GM19240 (cell line): ENCODE data around the gene IL10.

Experiments used
- DNase-seq: peaks from one replicate; pipeline ENCODE4 v3.0.0; 2011; ENCODE audit warnings: low spot score; ENCODE audit not compliant: insufficient read length

Gene IL10

DNA sequence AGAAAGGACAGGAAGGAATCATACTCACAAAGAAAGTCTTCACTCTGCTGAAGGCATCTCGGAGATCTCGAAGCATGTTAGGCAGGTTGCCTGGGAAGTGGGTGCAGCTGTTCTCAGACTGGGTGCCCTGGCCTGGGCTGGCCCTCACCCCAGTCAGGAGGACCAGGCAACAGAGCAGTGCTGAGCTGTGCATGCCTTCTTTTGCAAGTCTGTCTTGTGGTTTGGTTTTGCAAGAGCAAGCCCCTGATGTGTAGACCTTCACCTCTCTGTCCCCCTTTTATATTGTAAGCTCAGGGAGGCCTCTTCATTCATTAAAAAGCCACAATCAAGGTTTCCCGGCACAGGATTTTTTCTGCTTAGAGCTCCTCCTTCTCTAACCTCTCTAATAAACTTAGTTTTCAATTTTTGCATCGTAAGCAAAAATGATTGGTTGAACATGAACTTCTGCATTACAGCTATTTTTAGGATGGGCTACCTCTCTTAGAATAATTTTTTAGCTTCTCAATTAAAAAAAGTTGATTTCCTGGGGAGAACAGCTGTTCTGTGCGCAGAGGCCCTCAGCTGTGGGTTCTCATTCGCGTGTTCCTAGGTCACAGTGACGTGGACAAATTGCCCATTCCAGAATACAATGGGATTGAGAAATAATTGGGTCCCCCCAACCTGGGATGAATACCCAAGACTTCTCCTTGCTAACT, at the start of gene IL10:
IL10 (minus strand) TSS at position 252 of the 695 bp plus-strand sequence; CDS start at position 193, 59 bp downstream.
- no peak for DNase-seq

DNA sequence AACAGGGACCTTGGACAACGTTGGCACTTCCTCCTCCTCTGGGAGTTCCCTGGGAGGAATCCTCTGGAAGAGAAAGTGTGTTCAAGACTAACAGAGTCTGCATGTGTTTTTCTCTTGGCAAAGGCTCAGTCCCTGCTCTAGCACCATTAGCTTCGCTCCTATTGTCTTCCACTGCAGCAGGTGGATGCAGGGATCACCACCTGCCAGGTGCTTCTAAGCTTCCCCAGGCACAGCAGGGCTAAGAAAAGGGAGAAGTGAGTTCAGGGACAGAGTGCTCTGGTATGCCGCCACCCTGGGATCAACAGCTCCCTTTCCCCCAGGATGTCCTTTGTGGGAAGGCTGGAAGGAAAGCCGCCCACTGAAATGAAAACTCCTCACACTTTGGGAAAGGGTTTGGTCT, 49.2 kb upstream of the IL10 start:
- no peak for DNase-seq

DNA sequence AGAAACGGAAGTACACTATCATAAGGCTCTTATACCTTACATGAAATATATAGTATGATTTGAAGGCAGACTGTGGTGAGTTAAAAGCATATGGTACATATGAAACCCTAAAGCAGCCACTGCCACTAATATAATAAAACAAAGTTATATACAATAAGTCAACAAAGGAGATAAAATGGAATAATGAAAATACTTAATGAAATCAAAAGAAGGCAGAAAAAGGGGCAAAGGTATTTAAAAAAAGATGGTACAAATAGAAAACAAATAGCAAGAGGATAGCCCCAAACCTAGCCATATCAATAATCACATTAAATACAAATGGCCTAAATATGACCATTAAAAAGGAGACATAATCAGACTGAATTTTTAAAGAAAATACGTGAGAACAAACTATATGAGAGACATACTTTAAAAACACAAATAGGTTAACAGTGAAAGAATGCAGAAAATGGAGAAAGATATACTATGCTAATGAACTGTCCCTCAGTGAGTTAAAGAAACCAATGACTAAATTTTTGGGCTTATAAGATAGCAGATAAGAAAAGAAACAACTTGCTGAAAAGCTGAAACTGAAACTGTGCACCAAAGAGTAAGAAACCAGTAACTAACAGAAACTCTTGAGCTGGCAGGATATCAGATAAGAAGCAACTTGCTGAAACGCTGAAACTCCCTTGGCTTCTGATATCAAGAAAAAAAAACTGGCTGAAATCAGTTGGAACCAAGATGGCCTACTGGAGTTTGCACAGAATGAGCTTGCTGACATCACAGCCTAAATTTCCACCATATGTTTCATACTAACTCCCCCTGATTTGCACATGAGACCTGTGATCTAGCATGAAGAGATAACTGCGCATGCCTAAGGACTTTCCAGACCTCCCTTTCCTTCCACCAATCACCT, 44.3 kb upstream of the IL10 start:
- no peak for DNase-seq

DNA sequence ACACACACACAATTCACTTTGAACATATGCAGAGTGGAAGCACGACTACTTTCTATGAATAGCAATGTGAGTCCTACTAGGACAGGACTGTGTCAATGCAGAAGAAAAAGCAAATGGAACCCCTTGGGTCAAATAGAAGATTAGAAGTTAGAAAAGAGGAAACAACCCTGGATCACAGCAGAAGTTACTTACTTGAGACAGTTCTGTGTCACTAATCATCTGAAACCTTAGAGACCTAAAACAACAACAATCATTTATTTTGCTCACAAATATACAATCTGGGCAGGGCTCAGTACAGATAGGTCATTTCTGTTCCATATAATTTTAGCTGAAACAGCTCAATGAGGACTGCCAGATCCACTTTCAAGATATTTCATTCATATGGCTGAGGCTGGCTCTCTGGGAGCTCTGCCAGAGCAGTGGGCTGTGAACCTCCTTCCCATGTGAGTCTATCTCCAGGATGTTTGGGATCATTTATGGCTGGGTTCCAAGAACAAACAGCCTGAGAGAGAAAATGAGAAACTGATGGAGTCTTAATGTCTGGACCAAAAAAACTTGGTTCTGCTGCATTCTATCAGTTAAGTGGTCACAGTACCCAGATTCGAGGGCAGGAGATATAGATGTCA, 42.5 kb upstream of the IL10 start:
- no peak for DNase-seq

DNA sequence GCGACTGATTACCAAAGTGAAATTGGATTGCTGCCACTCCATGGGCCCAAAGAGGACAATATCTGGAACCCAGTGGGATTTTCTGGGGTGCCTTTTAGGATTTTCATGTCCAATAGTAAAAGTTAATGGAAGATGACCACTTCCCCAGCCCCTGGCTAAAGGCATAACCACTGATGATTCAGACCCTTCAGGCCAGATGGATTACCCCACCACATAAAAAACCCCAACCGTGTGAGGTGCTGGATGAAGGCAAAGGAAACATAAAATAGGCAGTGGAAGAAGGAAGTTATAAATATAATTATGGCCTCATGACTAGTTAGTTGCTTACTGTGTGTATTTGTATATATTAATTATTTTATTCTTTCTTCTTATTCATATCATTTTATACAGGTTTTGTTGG, 40.2 kb upstream of the IL10 start:
- DNase-seq: no peak

DNA sequence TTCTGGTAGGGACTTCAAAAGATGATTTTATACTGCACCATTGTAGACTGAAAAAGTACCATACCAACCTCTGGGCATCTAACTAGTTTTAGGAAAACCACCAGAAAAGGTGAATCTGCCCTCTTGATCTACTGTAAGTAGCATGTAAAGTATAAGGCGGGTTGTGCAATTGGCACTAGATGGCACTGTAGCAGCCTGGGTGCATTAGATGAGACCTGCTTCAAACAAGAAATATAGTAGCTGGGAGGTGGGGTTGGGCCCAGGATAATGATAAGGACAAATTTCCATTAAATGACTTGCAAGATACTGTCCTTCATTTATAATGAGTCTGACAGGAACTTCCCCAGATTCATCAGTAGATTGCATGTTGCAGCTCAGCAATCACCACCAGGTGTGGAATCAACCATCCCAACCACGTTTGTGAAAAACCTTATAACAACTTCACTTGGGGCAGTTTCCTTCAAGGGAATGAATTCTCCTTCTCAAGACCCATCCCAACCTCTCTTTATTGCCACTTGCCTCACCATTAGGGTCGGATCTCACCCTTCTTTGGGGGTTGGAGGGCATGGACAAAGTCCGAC, 37.3 kb upstream of the IL10 start:
- no peak for DNase-seq

DNA sequence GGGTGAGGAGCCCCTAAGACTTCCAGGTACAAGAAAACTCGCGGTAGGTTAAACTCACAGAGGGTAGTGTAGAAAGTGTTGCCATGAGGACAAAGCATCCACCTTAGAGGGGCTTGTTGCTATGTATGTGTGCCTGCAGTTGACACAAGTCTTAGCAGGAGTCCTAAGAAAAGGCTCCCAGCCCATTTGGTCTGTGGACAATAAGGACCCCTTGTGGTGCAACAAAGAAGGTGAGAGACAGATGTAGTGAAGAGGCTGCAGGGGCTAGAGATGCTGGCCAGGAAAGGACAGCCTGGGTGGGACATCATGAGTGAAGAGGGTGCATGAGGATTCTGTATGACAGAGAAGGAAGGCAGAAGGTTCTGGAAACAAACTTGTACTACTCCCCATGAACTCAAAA, 36.3 kb upstream of the IL10 start:
- no peak for DNase-seq

DNA sequence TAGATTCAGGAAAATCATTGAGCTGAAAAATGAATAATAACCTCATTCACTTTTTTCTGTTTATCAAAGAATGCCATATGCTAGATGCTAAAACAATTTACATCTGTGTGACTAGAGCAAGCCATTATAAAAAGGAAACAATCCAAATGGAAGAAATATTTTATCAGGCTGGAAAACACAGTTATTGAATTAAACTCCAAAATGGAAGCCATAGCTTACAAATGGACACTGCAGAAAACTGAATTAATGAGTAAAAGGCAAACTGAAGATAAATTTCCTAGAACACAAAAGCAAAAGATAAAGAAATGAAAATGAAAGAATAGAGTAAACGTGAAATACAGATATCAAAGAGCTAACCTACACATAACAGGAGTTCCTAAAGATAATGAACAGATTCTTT, 33.1 kb upstream of the IL10 start:
- no peak for DNase-seq

DNA sequence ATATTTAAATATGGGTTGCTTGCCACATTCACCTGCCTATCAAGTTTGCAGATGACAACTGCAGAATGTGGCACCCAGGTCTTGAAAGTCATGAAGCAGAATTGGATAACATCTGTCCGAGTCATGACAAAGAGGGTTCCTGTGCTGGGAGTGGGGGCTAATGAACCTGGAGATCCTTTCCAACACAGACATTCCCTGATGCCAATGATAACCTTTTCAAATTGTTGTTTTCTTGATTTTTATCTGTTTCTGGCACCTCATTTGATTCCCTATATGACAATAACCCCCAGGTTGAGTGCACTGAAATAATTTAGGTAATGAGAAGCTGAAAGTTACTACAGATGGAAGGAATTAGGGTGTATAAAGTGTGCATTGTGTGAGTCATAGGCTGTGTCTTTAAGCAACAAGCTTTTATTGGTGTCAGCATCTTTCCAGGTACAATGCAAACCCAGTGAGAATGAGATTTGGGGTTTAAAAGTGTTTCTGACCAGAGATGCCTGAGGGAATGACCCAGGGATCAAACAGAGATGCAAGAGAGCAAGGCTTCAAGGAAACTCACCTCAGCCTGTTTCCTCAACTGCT, 32.0 kb upstream of the IL10 start:
- DNase-seq: no peak

DNA sequence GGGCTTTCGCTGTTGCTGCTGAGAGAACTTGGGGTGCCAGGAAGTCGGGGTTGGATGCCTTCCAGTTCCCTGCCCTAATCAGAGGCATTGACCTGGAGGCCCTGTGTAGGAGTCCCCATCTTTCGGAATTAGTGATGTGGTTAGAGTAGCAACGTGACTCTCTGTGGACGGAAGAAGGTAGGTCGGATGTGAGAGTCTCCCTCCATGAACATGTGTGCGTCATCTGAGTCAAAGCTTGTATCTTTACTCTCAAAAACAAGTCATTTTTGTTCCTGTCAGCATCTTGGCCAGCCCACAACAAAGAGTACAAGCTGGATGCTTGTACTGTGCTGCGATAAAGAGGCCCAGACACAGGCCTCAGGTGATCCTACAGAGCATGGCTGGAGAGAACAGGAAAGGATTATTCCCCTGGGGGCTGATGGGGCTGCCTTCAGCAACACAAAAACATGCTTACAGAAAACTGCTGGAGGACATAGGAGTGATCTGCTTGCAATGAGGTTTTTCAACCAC, 31.0 kb upstream of the IL10 start:
- DNase-seq: peak; percentile 51

DNA sequence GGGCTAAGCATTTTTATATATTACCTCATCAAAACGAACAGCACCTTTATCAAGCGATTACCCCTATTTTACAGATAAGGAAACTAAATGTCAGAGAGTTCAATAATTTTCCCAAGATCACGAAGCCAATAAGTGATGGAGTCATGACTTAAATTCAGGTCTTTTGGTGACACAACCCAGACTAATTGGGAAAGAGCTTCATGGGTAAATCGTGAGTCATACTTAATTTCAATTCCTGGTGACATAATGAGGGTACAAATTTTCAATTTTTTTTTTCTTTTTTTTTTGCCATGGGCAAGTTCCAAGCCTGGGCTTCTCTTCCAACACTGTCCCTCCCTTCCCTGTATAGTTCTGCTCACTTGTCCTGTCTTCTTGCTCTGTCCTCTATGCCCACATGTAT, 30.1 kb upstream of the IL10 start:
- DNase-seq: no peak

DNA sequence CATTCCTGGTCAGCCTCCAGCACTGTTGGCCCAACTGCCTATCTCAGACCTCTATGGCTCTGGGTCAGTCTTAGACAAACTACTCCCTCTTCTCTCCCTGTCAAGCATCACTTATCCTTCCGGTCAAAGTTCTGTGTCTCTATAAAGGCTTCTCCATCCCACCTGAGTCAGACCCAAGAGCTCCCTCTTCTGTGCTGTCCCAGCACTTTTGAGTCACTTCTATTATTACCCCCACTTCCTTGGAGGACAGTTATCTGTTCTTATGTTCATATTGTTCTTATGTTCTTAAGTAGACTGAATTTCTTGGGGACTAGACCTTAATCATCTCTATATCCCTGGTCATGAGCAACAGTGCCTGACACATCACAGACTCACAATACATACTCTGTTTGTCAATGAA, 29.2 kb upstream of the IL10 start:
- no peak for DNase-seq

DNA sequence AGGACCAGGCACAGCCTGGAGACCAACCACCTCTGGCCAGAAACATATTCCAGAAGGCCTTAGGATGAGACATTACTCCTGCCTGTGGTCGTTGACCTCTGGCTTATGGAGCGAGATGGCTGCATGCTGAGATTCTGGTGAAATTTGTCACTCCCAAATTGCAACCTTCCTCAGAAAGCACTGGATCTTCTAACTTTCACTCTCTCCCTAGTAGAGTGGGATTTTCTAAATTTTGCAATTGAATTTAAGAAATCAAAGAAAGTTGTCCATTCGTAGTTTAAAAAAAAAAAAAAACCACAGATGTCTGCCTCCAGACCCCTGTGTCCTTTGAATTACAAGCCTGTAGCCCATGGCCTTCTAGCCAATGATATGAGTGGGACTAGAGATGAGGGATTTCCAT, 28.6 kb upstream of the IL10 start:
- DNase-seq: no peak

DNA sequence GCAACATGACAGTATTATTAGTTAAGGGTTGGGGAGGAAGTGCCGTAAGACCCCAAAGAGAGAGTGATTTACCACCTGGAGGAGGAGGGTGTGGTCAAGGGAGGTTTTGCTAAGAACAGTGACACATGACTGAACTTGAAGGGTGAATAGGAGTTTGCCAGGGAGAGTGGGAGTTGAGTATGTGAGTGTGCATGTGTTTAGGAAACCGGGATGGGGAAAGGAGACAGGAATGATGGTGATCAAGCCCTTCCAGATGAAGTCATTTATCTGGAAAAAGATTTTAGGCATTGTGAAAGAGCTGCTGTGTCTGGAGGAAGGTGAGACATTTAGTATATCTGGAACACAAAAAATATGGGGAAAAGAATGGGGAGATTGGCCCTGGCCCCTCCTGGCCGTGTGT, 28.1 kb upstream of the IL10 start:
- DNase-seq: no peak

DNA sequence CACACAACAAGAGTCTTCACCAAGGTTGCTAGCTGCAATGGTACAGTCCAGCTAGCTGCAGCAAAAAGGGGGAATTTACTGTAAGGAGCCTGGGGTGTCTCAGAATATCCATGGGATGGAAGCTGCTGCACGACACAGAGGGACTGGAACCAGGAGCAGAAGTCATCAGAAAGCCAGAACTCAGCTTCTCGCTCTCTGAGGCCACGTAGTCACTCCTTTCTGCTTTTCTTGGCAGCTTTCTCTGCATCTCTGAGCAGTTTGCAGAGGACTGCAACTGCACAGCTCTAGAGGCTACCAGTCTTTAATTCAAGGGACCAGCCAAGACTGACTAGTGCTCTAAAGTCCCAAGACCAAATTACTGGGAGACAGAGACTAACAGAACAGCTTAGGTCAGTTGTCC, 27.0 kb upstream of the IL10 start:
- no peak for DNase-seq

DNA sequence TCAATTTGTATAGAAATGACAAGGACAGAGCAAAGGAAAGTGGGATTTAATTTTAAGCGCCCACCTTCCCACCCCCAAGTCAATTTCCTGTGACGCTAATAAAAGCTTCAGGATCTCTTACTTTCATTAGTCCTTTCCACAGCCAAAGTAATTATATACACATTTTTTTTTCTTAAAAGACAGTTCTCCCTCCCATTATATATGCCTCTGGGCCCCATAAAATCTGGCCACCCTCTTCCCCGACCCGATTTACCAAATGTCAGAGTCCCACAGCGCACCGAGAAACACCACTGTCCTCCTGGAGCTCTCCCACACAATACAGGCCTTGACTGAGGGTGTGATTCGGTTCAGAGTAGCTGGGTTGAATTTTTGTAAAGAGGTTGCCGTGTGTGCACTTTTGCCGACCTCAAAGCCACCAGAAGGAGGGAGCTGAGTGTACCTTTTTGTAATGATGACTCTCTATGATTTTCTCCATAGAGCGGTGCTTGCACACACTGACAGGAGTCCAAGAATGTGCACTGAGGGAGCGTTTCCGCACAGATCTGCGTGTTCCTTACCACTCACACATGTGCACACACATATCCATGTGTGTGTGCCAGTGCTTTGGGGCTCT, 26.2 kb upstream of the IL10 start:
- no peak for DNase-seq

DNA sequence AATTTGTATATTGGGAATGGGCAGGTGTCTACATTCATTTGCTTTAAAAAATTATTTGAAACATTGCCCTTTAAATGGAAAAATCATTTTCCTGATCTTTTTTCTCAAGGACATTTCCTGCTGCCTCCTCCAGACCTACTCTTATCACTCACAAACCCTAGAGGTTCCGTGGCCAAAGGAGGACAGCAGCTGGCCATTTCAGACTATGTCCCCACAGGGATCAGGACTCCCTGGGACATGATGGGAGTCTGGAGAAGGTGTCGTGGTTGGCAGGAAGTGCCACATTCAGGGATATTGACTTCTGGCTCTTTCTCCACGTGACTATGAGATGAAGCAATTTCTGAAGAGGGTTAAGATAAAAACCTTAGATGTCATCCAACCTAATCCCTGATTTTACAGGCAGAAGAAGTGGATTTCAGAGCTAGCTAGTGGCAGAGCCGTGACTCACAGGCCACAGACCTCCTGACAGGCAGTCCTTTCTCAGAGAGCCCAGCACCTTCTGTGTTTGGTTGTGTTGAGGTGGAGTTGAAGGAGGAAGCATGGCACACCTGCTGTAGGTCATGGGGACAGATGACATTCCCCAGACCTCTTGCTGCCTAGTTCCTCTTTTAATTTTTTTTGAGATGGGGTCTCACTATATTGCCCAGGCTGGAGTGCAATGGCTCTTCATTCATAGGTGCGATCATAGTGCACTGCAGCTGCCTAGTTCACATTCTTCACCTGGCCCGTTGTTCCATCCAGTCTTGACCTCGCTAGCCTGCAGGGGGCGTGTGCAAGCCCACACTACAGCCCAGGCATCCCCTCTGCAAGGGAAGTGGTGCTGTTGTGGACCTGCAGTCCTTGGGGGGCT, 25.5 kb upstream of the IL10 start:
- no peak for DNase-seq

DNA sequence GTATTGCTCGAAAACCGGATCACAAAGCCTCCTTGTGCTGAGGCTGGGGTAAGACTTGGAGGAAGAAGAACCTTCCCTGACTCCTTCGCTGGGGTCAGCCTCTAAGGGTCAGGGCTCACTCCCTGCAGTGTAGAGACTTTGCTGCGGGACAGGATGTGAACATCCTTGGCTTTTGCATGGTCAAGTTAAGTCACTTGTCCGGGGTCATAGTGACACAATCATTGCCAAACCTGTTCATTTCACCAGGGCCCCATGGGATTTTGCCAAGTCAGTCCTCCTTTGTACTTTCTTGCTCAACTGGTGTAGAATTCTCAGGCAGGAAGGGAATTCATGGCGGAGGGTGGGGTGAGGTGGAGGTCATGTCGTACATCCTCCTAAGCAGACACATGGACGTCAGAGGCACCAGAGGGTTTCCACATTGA, 24.7 kb upstream of the IL10 start:
- no peak for DNase-seq

DNA sequence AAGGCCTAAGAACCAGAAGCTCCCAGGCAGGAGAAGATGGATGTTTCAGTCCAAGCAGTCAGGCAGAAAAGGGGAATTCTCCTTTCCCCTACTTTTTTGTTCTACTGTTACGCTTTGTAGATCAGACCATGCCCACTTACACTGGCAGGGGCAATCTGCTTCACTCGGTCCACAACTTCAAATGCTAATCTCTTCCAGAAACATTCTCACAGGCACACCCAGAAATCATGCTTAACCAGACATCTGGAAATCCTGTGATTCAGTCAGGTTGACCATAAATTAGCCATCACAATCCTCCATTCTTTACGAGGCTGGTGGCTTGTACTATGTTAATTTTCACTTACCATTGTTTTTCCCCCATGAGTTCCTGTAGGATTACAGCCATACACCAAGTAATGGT, 23.8 kb upstream of the IL10 start:
- no peak for DNase-seq

DNA sequence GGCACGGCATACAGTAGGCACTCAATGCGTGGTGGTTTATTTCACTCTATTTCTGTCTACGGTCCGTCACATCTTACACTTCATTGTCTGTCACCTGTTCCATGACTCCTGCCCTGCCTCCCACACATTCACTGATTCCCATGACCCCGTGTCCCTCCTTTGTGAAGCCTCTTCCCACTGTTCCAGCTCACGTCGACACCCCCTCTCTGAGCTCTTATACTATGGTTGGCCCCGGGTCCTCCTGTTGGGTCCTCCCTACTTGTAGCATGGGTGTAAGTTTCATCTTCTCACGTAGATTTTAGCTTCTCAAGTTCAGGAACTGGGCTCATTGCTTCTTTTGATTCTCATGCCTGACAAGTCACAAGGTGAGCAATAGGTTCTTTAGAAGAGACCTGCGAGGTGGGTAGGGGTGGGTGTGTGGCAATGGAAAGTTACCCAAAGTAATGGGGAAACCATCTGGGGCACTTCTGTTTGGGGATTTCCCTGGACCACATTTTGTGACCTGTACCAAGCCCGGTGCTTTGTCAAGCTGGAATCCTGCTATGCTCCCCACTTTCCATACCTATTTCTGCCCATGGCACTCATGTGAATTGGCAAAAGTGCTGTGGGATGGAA, 22.1 kb upstream of the IL10 start:
- DNase-seq: no peak
